Trophoblast cell (in vitro differentiated cells and primary cell): ENCODE data around the gene ADGRB3.

Experiments used
- DNase-seq, 2 donors: peaks; one replicate each; pipeline ENCODE4 v3.0.0-alpha.2; 2016
- H2AFZ ChIP-seq: 2 replicates; pipeline ENCODE4 v1.6.1; 2013; ENCODE audit warnings: low read length, moderate library complexity, mild to moderate bottlenecking; ENCODE audit not compliant: insufficient read depth, poor library complexity
- H2AK5ac ChIP-seq: 2 replicates; pipeline ENCODE4 v1.6.1; 2013; ENCODE audit warnings: mild to moderate bottlenecking, low read length
- H2BK120ac ChIP-seq: 2 replicates; pipeline ENCODE4 v1.6.1; 2013; ENCODE audit warnings: low read length, mild to moderate bottlenecking, moderate library complexity; ENCODE audit not compliant: insufficient read depth, poor library complexity
- H2BK12ac ChIP-seq: 2 replicates; pipeline ENCODE4 v1.6.1; 2013; ENCODE audit warnings: mild to moderate bottlenecking, low read length, moderate library complexity
- H2BK5ac ChIP-seq: 2 replicates; pipeline ENCODE4 v1.6.1; 2013; ENCODE audit warnings: low read length, low read depth, moderate library complexity, mild to moderate bottlenecking; ENCODE audit not compliant: poor library complexity
- H3K14ac ChIP-seq: 2 replicates; pipeline ENCODE4 v1.6.1; 2013; ENCODE audit warnings: mild to moderate bottlenecking, low read length
- H3K18ac ChIP-seq: 2 replicates; pipeline ENCODE4 v1.6.1; 2013; ENCODE audit warnings: mild to moderate bottlenecking, low read length
- H3K23ac ChIP-seq: 2 replicates; pipeline ENCODE4 v1.6.1; 2013; ENCODE audit warnings: low read length
- H3K27ac ChIP-seq: 2 replicates; pipeline ENCODE4 v1.5.1; 2013; ENCODE audit warnings: low read depth, mild to moderate bottlenecking, inconsistent platforms, low read length, moderate library complexity
- H3K27me3 ChIP-seq: 2 replicates; pipeline ENCODE4 v1.6.1; 2013; ENCODE audit warnings: inconsistent platforms, mild to moderate bottlenecking, low read length, moderate library complexity; ENCODE audit not compliant: insufficient read depth
- H3K36me3 ChIP-seq, 2 experiments: 1 replicate in 1 of 2; 2 replicates in 1 of 2; pipeline ENCODE4 v1.6.1; 2013; ENCODE audit warnings: low read length in 2 of 2, mild to moderate bottlenecking in 2 of 2, moderate library complexity in 1 of 2; ENCODE audit not compliant: insufficient read depth in 2 of 2, control insufficient read depth in 1 of 2
- H3K4ac ChIP-seq: 2 replicates; pipeline ENCODE4 v1.6.1; 2013; ENCODE audit warnings: low read depth, mild to moderate bottlenecking, low read length, moderate library complexity
- H3K4me1 ChIP-seq, 2 experiments: 1 replicate in 1 of 2; 2 replicates in 1 of 2; pipeline ENCODE4 v1.6.1; 2013; ENCODE audit warnings: low read length in 2 of 2, mild to moderate bottlenecking in 2 of 2, moderate library complexity in 1 of 2; ENCODE audit not compliant: insufficient read depth in 2 of 2, control insufficient read depth in 1 of 2
- H3K4me2 ChIP-seq: 2 replicates; pipeline ENCODE4 v1.6.1; 2013; ENCODE audit warnings: inconsistent platforms, mild to moderate bottlenecking, low read length, moderate library complexity
- H3K4me3 ChIP-seq: 2 replicates; pipeline ENCODE4 v1.5.1; 2013; ENCODE audit warnings: mild to moderate bottlenecking, low read depth, low read length, inconsistent platforms
- H3K79me1 ChIP-seq: one replicate; pipeline ENCODE4 v1.6.1; 2013; ENCODE audit warnings: low read length
- H3K79me2 ChIP-seq: 2 replicates; pipeline ENCODE4 v1.6.1; 2013; ENCODE audit warnings: low read length, mild to moderate bottlenecking; ENCODE audit not compliant: control insufficient read depth, insufficient read depth, poor library complexity
- H3K9ac ChIP-seq: 2 replicates; pipeline ENCODE4 v1.6.1; 2013; ENCODE audit warnings: mild to moderate bottlenecking, low read length
- H3K9me3 ChIP-seq: 2 replicates; pipeline ENCODE4 v1.6.1; 2013; ENCODE audit warnings: low read depth, mild to moderate bottlenecking, control low read depth, inconsistent platforms, low read length; ENCODE audit not compliant: insufficient read depth
- H4K12ac ChIP-seq: 2 replicates; pipeline ENCODE4 v1.6.1; 2013; ENCODE audit warnings: low read depth, mild to moderate bottlenecking, low read length, moderate library complexity
- H4K8ac ChIP-seq: 2 replicates; pipeline ENCODE4 v1.6.1; 2013; ENCODE audit warnings: low read depth, mild to moderate bottlenecking, low read length, moderate library complexity
- H4K91ac ChIP-seq: one replicate; pipeline ENCODE4 v1.6.1; 2013; ENCODE audit warnings: low read depth, mild to moderate bottlenecking, low read length, moderate library complexity
- WGBS: extraction: QIAGEN DNeasy Blood & Tissue Kit; methylation state at CpG from one replicate; pipeline ENCODE4 v1.1.7; 2013; ENCODE audit warnings: missing lambda C conversion rate; ENCODE audit not compliant: insufficient read length, insufficient coverage; ENCODE audit errors: extremely low coverage; 5-methylcytosine and 5-hydroxymethylcytosine counted together

The ADGRB3 gene

GRCh38 chr6:68642977-68643376, 7.9 kb downstream of the ADGRB3 start:
- H3K23ac ChIP-seq, result no peak overlapping the region
- DNase-seq, result no peak
- H3K79me1 ChIP-seq, result no peaks in the 10 kb centered on the region
- H3K4me3 ChIP-seq, result no peak overlapping the region
- no peaks in the 10 kb centered on the region for H3K27me3 ChIP-seq
- no peak overlapping the region for H2BK5ac ChIP-seq
- H2AFZ ChIP-seq, result no peak overlapping the region
- no CpG with 5 or more reads among the region's 1 CpG for WGBS
- H3K36me3 ChIP-seq, result no peaks in the 10 kb centered on the region
- no peak overlapping the region for H3K4ac ChIP-seq
- no peak overlapping the region for H4K91ac ChIP-seq
- no peak overlapping the region for H3K14ac ChIP-seq
- no peak overlapping the region for H3K9ac ChIP-seq
- H3K18ac ChIP-seq, result no peak overlapping the region
- peaks cover 0 to 2% of the 10 kb centered on the region in 2 experiments for H3K4me1 ChIP-seq
- no peak overlapping the region for H3K27ac ChIP-seq
- H2BK12ac ChIP-seq, result no peak overlapping the region
- H3K4me2 ChIP-seq, result no peak overlapping the region
- no peak overlapping the region for H4K12ac ChIP-seq
- no peak overlapping the region for H4K8ac ChIP-seq
- no peaks in the 10 kb centered on the region for H3K9me3 ChIP-seq
- H2AK5ac ChIP-seq, result no peak overlapping the region
- H2BK120ac ChIP-seq, result no peak overlapping the region
- H3K79me2 ChIP-seq, result no peaks in the 10 kb centered on the region

DNA sequence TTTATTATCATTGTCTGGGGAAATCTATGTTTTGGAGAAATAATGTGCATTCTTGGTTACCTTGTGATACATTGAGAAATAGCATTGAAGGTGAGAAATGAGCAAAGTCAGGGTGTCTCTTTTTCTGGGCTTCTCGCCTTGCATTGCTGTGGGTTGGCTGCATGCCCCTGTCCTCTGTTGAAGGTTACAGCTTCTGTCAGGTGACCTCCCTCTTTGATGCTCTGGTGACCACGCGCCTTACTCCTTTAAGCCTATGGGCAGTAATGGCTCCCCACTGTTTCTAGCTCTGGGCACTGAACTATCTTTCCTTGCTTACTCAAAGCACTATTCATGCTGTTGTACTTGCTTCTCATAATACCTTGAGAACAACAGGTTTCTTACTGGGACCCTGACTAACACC, 14.6 kb downstream of the ADGRB3 start:
- Histone ChIP-seq H3K79me1 (no peaks in the 10 kb centered on the region), H2BK120ac (no peak overlapping the region), H4K8ac (no peak overlapping the region), H3K4me2 (no peak overlapping the region), H3K79me2 (no peaks in the 10 kb centered on the region), H3K14ac (no peak overlapping the region), H3K4me1 (no peaks in the 10 kb centered on the region), H3K9me3 (no peaks in the 10 kb centered on the region), H3K4me3 (no peak overlapping the region), H3K18ac (no peak overlapping the region), H3K27me3 (no peaks in the 10 kb centered on the region), H3K36me3 (no peaks in the 10 kb centered on the region), H3K23ac (no peak overlapping the region), H2BK5ac (no peak overlapping the region), H3K4ac (no peak overlapping the region), H4K91ac (no peak overlapping the region), H3K27ac (no peak overlapping the region), H4K12ac (no peak overlapping the region), H2AFZ (no peak overlapping the region), H3K9ac (no peak overlapping the region), H2BK12ac (no peak overlapping the region), H2AK5ac (no peak overlapping the region)
- WGBS, result no CpG with 5 or more reads among the region's 3 CpGs
- DNase-seq, result no peak

- H2BK120ac ChIP-seq, result no peak overlapping the region
- no peaks in the 10 kb centered on the region for H3K79me2 ChIP-seq
- H3K4me3 ChIP-seq, result no peak overlapping the region
- H3K14ac ChIP-seq, result no peak overlapping the region
- H4K12ac ChIP-seq, result no peak overlapping the region
- H3K23ac ChIP-seq, result no peak overlapping the region
- H3K9me3 ChIP-seq, result no peaks in the 10 kb centered on the region
- H2AK5ac ChIP-seq, result no peak overlapping the region
- no CpG with 5 or more reads among the region's 4 CpGs for WGBS
- H3K4ac ChIP-seq, result no peak overlapping the region
- no peak overlapping the region for H3K18ac ChIP-seq
- no peaks in the 10 kb centered on the region for H3K4me1 ChIP-seq
- H2AFZ ChIP-seq, result no peak overlapping the region
- H4K8ac ChIP-seq, result no peak overlapping the region
- H3K4me2 ChIP-seq, result no peak overlapping the region
- no peaks in the 10 kb centered on the region for H3K36me3 ChIP-seq
- no peak overlapping the region for H2BK5ac ChIP-seq
- H3K27ac ChIP-seq, result no peak overlapping the region
- DNase-seq, result no peak
- no peaks in the 10 kb centered on the region for H3K79me1 ChIP-seq
- H3K27me3 ChIP-seq, result no peaks in the 10 kb centered on the region
- no peak overlapping the region for H4K91ac ChIP-seq
- H3K9ac ChIP-seq, result no peak overlapping the region
- H2BK12ac ChIP-seq, result no peak overlapping the region
Measured at GRCh38 chr6:68650142-68650541, 15.1 kb downstream of the ADGRB3 start.

- DNase-seq, result no peak
- H3K9me3 ChIP-seq, result no peaks in the 10 kb centered on the region
- H3K4me2 ChIP-seq, result no peak overlapping the region
- no peaks in the 10 kb centered on the region for H3K36me3 ChIP-seq
- H3K27me3 ChIP-seq, result no peaks in the 10 kb centered on the region
- H4K12ac ChIP-seq, result no peak overlapping the region
- H2AK5ac ChIP-seq, result no peak overlapping the region
- no CpG with 5 or more reads among the region's 2 CpGs for WGBS
- no peak overlapping the region for H3K4ac ChIP-seq
- H3K9ac ChIP-seq, result no peak overlapping the region
- H3K4me1 ChIP-seq, result no peaks in the 10 kb centered on the region
- H3K14ac ChIP-seq, result no peak overlapping the region
- no peak overlapping the region for H3K27ac ChIP-seq
- H3K18ac ChIP-seq, result no peak overlapping the region
- H2BK12ac ChIP-seq, result no peak overlapping the region
- no peak overlapping the region for H2BK120ac ChIP-seq
- H3K23ac ChIP-seq, result no peak overlapping the region
- no peaks in the 10 kb centered on the region for H3K79me2 ChIP-seq
- no peaks in the 10 kb centered on the region for H3K79me1 ChIP-seq
- H3K4me3 ChIP-seq, result no peak overlapping the region
- H4K91ac ChIP-seq, result no peak overlapping the region
- H4K8ac ChIP-seq, result no peak overlapping the region
- H2AFZ ChIP-seq, result no peak overlapping the region
- no peak overlapping the region for H2BK5ac ChIP-seq
Measured at GRCh38 chr6:68651011-68651985, 16.2 kb downstream of the ADGRB3 start.
